A172 (cell line): Measurements from ENCODE around the gene DGKD. TPM values are rescaled to one million over a fixed set of nuclear protein-coding genes. Genes with fewer than 3 reads are reported as not detected.
"Not testable (repeated sequence)": the region's sequence is repeated elsewhere in the genome, so short reads cannot be mapped to it uniquely, and the experiment has no call there.

Source experiments
- DNase-seq: peaks from one replicate; pipeline ENCODE4 v3.0.0-alpha.2; 2015; ENCODE audit warnings: low spot score
- total RNA-seq: library from RNA; depleted of rRNA; stranded (reverse); fragments of >200 nt; shearing (Covaris generic); gene quantifications from 2 replicates; pipeline ENCODE4 v1.2.3, GENCODE V29; 2014; rRNA removed

DGKD gene, protein sequence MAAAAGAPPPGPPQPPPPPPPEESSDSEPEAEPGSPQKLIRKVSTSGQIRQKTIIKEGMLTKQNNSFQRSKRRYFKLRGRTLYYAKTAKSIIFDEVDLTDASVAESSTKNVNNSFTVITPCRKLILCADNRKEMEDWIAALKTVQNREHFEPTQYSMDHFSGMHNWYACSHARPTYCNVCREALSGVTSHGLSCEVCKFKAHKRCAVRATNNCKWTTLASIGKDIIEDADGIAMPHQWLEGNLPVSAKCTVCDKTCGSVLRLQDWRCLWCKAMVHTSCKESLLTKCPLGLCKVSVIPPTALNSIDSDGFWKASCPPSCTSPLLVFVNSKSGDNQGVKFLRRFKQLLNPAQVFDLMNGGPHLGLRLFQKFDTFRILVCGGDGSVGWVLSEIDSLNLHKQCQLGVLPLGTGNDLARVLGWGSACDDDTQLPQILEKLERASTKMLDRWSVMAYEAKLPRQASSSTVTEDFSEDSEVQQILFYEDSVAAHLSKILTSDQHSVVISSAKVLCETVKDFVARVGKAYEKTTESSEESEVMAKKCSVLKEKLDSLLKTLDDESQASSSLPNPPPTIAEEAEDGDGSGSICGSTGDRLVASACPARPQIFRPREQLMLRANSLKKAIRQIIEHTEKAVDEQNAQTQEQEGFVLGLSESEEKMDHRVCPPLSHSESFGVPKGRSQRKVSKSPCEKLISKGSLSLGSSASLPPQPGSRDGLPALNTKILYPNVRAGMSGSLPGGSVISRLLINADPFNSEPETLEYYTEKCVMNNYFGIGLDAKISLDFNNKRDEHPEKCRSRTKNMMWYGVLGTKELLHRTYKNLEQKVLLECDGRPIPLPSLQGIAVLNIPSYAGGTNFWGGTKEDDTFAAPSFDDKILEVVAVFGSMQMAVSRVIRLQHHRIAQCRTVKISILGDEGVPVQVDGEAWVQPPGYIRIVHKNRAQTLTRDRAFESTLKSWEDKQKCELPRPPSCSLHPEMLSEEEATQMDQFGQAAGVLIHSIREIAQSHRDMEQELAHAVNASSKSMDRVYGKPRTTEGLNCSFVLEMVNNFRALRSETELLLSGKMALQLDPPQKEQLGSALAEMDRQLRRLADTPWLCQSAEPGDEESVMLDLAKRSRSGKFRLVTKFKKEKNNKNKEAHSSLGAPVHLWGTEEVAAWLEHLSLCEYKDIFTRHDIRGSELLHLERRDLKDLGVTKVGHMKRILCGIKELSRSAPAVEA
- 14.8 and 16.4 TPM in 2 replicates for total RNA-seq

DNA sequence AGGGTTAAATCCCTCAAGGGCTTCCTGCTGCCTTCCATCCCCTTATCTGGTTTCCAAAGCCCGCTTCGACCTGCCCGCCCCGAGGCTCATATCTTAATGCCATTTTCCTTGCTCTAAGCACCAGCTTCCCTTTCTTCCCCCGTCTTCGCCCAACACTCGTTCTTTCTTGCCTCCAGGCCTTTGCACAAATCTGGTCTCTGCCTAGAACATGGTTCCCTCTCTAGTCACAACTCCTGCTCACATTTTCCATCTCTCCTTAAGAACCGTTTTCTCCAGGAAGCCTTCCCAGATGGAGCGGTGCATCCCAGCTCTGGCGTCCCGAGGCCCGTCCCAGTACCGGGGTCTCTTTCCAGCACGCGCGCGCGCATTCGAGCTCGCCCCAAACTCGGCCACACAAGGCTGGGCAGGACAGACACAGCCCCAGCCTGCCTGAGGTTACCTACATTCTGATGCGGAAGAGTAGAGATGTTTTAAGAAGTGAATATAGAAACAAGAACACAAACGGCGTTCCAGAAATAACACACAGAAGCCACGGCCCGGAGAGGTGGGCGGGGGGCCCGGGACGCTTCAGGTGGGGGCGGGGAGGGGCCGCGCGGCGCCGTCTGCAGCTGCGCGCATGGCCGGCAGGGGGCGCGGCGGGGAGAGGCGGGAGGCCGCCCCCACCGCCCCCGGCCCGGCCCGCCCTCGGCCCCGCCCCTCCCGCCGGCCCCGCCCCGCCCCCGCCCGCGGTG, at the start of gene DGKD:
Gene DGKD, plus strand, starts transcription at position 726 of the 731 bp plus-strand sequence. CDS start 25 bp downstream, outside the sequence.
- no peak for DNase-seq

DNA sequence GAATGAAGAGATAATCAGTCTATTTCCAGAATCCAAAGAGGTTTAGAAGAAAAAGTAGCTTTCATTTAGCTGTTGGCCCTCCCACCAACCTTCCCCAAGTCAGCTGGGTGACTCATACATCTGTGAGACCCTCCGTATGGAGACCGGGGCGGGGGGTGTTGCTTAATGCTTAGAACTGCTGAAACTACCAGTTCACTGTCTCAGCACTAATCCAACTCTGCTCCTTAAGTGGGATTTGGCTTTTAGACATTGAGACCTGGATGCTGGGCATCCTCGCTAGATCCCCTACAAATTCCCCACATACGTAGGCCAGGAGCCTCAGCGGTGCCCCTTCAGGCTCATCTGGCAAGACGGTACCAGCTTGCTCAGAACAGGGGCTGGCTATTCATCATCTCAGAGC, 46.7 kb upstream of the DGKD start, which contains the start of gene SAG:
Gene SAG, plus strand, starts transcription at position 252 of the 400 bp plus-strand sequence. CDS start 1,374 bp downstream, outside the sequence.
- no peak for DNase-seq

DNA sequence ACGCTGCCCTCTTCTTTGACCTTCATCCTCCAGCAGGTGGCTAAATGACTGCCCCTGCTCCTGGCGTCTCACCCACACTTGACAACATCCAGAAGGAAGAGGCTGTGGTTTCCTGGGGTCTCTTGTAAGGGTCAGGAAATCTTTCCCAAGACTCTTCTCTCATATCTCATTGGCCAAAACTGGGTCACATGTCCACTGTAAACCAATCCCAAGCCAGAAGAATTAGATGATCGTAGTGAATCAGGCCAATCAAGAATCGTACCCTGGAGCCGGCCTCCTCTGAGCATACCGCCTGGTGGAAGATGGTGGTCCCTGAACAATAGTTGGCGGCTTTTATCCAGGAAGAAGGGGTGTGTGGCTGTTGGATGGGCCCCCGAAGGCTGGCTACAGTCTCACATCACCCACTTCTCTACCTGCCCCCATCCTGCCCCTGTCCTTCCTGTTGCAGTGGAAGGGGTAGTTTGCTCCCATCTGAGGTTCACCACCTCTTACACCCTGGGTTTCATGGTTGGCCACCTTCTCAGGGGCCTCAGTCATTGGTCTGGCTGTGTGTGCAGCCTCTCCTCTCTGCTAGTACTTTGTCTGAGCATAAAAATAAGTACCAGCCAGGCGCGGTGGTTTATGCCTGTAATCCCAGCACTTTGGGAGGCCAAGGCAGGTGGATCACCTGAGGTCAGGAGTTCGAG, 42.9 kb upstream of the DGKD start:
- DNase-seq: no peak

DNA sequence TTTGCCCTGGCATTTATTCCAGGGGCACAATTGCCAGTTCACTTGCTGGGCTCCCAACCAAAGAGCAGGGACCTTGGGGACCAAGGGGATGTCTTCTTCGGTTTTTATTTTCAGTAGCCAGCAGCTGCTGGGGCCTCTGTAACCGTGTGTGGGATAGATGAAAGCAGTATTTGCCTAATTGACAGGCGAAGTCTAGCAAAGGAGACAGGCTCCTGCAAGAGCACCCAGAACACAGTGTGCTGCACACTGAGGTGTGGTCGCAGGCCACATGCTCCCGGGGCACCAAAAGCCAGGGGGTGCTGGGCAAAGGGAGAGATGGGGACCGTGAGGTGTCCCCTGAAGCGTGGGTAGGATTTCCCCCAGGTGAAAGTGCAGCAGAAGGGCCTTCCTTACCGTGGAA, 41.4 kb upstream of the DGKD start:
- no peak for DNase-seq

DNA sequence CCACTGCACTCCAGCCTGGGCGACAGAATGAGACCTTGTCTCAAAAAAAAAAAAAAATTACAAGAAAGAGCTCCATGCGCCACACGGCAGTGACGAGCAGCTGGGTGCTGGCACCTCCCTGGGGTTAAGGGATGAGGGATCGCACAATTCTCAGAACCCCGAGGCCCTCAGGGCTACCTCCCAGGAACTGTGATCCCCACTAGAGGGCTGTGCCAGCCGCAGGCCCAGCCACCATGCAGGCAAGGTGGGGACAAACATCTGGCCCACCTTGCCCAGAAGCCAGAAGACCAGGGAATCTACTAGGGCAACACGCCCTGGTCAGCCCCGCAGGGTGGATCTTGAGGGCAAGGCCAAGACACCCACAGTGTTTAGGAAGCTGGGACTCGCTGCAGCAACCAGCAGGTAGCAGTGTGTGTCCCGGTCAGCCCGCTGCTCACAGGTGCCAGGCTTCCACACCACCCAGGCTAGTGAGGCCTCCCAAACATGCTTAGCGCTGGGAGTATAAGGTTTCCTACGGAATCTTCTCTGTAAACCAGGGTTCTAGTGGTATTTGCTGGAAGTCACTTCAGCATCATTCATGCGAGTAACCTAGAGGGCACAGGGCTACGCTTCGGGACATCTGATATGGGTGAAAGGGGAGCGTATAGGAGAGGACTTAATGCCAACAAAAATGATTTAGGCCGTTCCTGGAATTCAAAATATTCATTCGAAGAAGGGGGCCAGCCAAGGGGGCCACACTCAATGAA, 39.9 kb upstream of the DGKD start:
- DNase-seq: no peak

DNA sequence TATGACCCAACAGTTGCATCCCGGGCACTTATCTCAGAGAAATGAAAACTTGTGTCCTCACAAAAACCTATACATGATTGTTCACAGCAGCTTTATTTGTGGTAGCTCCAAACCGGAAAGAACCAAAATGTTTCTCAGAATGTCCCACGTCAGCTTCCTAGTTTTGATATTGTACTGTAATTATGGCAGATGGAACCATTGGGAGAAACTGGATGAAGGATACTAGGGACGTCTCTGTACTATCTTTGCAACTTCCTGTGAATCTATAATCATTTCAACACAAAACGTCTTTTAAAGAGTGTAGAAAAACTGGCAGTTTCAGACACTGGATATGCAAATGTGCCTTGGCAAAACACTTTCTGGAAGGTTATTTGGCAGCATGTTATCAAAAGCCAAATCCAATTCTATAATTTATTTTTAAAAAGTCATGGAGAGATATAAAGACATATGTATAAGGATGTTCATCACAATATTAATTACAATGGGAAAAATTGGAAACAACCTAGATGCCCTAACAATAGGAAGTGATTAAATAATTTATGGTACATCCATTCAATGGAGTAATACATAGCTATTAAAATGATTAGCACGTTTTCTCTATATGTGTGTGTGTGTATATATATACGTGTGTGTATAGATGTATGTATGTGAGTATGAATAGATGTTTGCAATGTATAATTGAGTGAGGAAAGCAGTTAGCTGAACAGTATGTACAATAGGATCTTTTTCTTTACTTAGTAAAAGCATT, 36.9 kb upstream of the DGKD start:
- DNase-seq: no peak

DNA sequence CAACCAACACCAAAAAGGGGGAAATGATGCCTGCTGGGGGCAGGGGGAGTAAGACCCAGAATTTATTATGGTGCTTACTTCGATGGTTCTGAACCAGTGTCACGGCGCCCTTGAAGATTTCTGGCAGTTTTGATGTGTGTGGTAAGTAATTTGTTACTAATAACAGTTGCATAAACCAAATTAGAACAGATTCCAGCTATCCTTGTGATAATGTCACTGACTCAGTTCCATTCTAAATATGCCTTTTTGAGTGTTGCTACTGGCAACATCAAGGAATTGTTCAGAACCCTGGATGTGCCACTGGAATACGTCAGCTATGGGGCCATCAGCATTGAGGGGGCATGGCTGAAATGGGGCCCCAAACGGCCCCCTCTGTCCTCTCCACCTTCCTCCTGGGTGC, 35.0 kb upstream of the DGKD start:
- DNase-seq: no peak

DNA sequence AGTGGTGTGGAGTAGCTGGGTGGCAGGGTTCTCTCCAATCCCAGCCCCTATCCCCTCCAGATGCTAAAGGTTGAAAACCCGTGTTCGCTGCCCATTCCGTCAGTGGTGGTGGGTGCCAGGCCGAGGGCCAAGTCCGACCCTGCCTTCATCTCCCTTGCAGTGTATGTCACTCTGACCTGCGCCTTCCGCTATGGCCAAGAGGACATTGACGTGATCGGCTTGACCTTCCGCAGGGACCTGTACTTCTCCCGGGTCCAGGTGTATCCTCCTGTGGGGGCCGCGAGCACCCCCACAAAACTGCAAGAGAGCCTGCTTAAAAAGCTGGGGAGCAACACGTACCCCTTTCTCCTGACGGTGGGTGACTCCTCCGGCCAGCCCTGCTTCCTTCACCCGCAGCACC, 33.8 kb upstream of the DGKD start:
- no peak for DNase-seq

DNA sequence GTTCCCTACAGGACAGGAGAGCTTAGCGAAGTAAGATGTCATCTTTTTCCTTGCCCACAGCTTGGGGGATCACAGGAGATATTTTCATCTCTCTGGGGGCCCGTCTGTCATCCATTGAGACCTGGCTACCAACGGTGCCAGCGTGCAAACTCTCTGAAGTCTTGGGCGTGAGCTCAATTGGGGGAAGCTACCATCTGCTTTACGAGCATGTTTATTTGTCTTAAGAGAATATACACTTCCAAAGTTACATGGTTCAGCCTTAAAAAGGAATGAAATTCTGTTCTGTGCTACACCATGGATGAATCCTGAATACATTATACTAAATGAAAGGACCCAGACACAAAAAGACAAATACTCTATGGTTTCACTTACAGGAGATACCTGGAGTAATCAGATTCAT, 33.1 kb upstream of the DGKD start:
- no peak for DNase-seq

DNA sequence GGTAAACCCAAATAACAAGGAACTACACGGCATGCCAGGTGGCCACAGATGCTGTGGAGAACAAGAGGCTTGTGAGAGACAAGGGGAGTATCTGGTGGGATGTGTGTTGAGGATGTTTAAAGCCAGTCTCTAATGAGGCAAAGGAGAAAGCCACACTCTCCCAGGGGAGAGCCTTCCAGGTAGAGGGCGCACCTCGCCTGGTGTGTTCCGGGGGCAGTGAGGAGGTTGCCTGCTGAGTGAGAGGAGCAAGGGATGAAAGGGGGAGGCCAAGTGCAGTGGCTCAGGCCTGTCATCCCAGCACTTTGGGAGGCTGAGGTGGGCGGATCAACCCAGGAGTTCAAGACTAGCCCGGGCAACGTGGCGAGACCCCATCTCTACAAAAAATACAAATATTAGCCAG, 30.4 kb upstream of the DGKD start:
- DNase-seq: no peak

DNA sequence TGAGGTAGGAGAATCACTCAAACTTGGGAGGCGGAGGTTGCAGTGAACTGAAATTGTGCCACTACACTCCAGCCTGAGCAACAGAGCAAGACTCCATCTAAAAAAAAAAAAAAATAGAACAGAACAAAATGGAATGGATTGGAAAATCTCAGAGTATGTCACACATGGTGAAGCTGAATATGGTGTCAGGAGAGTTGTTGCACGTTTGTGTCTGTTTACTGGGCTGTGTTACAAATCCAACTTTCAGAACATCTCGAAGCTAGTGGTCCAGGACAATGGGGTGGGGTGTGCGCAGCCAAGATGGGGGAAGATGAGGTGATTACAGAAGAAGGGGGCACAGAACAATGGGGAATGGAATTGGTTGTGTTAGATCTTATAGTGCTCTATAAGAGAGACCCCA, 29.0 kb upstream of the DGKD start:
- no peak for DNase-seq

DNA sequence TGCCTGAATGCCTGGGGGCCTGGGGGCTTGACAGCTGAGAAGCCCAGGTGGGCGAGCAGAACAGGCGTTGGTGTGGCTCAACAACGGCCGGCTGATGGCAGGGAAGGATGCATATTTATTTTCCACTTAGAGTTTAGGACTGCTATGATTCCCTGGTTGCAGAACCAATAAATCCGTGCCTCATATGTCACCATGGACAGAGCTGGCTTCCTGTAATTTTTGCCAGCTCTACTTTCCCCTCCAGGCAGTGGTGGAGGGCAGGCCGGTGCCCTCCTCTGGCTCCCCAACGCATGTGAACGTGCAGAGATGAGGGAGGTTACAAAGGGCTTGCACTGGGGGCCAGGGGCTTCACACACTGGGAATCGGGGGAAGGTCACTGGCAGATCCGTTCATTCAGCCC, 28.5 kb upstream of the DGKD start:
- no peak for DNase-seq

DNA sequence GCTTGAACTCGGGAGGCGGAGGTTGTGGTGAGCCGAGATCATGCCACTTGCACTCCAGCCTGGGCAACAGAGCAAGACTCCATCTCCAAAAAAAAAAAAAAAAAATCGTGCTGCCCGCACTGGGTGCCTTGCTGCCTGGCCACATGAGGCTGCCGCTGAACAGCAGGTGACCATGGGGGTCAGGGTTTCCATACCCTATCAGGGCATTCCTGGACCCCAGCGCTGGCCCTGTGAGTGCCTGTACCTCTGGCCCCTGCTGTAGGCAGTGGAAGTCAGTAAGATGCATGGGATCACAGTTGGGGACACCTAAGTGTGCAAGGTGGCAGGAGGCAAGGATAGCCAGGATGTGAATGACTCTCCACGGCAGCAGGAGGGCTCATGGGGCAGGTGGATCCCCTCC, 27.8 kb upstream of the DGKD start:
- no peak for DNase-seq

DNA sequence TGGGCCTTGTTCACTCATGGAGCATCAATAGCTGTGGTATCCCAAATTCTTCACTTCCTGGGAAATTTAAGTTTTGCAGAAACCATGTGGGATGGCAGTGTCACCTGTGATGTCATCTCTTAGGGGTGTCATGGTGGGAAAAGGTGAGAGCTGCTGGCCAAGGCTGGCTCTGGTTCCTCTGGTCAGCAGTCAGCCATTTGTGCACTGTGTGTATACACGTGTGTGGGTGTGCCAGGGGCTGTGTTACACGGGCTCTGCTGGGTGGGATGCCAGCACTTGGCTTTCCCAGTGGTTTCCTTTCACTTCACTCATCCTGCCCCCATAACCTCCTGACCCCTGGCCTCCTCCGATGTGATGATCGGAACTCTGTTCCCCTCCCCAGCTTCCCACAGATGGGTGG, 25.4 kb upstream of the DGKD start:
- no peak for DNase-seq

DNA sequence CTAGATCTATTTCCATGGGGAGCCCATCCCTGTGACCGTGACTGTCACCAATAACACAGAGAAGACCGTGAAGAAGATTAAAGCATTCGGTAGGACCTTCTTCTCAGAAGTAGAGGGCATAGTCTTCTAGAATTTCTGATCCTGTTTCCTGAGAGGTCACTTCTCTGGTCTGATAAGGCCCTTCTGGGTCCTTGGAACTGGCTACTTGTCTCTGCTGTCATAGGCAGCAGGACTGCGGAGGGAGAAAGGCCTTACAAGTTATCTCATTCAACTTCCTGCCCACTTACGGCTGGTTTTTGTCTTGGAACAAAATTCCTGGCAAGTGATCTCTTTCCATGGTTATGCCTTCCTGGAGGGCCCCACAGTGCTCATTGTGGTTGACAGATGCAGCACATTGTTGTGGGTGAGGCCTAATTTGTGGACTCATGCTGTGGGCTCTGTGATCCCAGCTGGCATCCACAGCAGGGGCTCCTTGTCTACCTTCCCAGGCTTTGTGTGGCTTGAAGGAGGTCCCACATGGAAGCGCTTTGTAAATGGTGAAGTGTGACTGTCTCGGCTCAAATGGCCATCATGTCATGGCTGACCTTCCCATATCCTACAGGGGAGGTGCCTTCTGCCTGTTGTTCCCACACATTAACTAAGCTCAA, 24.7 kb upstream of the DGKD start:
- peak; percentile 86 for DNase-seq

DNA sequence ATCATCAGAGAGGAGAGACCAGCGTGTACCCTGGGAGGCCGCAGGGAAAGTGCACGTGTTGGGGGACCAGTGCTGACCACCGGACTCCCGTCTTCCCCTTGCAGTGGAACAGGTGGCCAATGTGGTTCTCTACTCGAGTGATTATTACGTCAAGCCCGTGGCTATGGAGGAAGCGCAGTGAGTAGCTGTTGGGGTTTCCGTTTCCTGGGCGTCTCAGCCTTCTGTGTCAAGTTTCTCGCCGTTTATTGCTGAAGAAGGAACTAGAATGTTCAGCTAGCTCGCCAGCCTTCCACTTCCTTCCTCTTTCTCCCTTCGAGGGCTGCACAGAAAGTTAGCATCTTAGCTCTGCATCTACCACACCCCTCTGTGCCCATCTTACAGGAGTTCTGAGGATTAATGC, 22.8 kb upstream of the DGKD start:
- no peak for DNase-seq

DNA sequence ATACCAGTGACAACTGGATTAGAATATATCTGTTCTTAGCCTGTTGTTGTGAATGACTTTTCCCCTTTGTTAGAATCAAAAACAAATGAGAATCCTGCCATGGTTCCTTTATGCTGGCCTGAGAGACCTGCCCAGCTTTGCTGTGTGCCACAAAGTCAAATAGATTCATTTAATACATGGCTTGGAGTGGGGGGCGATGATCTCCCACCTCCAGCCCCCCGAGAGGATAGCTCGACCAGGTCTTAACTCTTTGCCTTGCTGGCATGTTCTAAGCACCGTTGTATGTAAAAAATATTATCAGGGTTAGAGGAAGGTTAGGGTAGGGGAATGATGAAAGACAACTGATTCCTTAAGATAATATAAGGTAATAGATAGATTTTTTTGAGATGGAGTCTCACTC, 22.2 kb upstream of the DGKD start:
- DNase-seq: no peak

DNA sequence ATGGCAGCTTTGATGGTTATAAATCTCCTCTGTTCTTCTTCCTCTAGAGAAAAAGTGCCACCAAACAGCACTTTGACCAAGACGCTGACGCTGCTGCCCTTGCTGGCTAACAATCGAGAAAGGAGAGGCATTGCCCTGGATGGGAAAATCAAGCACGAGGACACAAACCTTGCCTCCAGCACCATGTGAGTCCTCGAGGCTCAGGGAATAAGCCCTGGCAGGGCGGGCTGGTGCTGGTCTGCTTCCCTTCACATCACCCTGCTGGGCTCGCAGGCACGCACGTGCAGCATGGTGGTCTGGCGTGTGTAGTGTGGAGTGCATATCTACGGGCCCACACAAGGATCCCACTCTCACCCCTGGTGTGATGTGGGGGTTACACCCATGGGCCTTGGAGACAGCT, 19.4 kb upstream of the DGKD start:
- no peak for DNase-seq

DNA sequence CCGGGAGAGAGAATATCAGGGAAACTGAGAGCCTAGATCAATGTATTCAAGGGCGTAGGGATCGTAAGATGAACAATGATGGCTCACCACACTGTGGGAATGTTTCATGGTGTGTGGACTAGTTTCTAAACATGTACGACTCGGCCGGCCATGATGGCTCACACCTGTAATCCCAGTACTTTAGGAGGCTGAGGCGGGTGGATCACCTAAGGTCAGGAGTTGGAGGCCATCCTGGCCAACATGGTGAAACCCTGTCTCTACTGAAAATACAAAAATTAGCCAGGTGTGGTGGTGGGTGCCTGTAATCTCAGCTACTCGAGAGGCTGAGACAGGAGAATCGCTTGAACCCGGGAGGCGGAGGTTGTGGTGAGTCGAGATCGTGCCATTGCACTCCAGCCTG, 18.2 kb upstream of the DGKD start:
- not testable (repeated sequence) for DNase-seq
